ENCODE results near the gene TSPAN10. TPM values are rescaled to one million over a fixed set of nuclear protein-coding genes. Genes with fewer than 3 reads are reported as not detected.

Gene TSPAN10
- total RNA-seq, 4 donors from 2014 or later, result 0.32 to 0.92 TPM; not detected in 2

DNA sequence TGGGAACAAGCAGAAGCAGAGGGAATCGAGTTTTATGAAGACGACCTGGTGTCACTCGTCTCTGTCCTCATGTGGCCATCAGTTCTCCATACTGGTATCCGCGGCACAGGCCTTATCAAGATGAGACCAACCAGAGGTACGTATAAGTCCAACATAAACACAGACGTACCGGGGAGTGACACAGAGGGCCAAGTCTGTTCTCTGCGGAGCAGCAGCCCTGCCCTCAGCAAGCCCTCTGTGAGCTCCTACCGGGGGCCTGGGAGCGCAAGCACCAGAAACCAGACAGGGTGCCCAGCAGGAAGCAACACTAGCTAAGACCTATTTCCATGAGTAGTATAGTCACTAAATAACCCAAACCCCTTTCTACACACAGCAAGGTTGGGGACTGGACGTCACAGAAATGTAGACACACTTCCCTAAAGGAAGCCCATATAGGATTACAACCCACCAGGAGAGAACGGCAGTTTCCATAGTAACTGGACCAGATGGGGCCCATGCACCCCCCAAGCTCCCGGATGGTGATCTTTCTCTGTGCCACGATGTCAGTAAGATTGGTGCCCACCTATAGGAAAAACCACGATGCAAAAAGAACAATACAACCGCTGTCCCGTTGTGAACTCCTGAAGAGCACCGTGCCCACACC lies 45.7 kb downstream of the TSPAN10 start:
- WGBS, result 33% methylated on average over 13 of the region's 19 CpGs
- DNase-seq (ENCODE audit: extremely low spot score), result no peak
- Histone ChIP-seq H3K27me3 (no peaks in the 10 kb centered on the region), H3K4me3 (peak overlapping the region; percentile 69 to 100 (median 98)), H3K4me1 (peaks cover 26 to 47% (median 39%) of the 10 kb centered on the region in 4 donors), H3K36me3 (peaks cover 16 to 45% (median 32%) of the 10 kb centered on the region in 4 donors), H3K9me3 (no peaks in the 10 kb centered on the region), H3K27ac (replicated peaks in 1 of 4) (peak overlapping the region; percentile 79 to 91 (median 90))
- TF ChIP-seq EP300 (IDR thresholded peaks at IDR 0.05) (no peak), POLR2A (IDR thresholded peaks at IDR 0.05; ENCODE audit: low read depth) (no peak), POLR2AphosphoS5 (IDR thresholded peaks at IDR 0.05) (no peak)
- TF ChIP-seq, protein P1, sequence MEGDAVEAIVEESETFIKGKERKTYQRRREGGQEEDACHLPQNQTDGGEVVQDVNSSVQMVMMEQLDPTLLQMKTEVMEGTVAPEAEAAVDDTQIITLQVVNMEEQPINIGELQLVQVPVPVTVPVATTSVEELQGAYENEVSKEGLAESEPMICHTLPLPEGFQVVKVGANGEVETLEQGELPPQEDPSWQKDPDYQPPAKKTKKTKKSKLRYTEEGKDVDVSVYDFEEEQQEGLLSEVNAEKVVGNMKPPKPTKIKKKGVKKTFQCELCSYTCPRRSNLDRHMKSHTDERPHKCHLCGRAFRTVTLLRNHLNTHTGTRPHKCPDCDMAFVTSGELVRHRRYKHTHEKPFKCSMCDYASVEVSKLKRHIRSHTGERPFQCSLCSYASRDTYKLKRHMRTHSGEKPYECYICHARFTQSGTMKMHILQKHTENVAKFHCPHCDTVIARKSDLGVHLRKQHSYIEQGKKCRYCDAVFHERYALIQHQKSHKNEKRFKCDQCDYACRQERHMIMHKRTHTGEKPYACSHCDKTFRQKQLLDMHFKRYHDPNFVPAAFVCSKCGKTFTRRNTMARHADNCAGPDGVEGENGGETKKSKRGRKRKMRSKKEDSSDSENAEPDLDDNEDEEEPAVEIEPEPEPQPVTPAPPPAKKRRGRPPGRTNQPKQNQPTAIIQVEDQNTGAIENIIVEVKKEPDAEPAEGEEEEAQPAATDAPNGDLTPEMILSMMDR (IDR thresholded peaks at IDR 0.05), result no peak
- intact Hi-C loops (cut with DNase I), result no loop called here

DNA sequence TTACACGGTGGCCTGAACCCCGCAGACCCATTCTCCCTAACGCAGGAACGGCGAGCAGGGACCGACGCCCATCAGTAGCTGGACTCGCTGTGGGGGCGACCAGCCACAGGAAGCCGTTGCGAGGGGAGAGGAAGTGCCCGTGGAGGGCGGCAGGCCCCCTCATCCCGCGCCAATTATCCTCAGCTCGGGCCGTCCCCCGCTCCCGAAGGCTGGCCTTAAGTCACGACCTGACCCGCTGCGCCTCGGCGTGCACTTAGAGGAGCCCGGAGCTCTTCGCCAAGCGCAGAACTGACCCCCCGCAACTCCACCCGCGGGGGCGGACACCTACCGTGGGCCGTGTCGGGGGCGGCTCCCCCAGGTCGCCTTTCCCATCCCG lies 46.2 kb downstream of the TSPAN10 start:
- Histone ChIP-seq H3K9me3 (no peaks in the 10 kb centered on the region), H3K4me3 (peak overlapping the region; percentile 69 to 100 (median 98)), H3K27me3 (no peaks in the 10 kb centered on the region), H3K36me3 (peaks cover 21 to 50% (median 37%) of the 10 kb centered on the region in 4 donors), H3K27ac (replicated peaks in 1 of 4) (peak overlapping the region; percentile 79 to 91 (median 90)), H3K4me1 (peaks cover 26 to 47% (median 39%) of the 10 kb centered on the region in 4 donors)
- DNase-seq (ENCODE audit: extremely low spot score), result no peak
- WGBS, result no CpG with 5 or more reads among the region's 37 CpGs
- TF ChIP-seq POLR2AphosphoS5 (IDR thresholded peaks at IDR 0.05) (no peak), EP300 (IDR thresholded peaks at IDR 0.05) (no peak), POLR2A (IDR thresholded peaks at IDR 0.05; ENCODE audit: low read depth) (no peak)
- TF ChIP-seq, protein P1 (IDR thresholded peaks at IDR 0.05), result no peak
- intact Hi-C loops (cut with DNase I), result no loop called here

DNA sequence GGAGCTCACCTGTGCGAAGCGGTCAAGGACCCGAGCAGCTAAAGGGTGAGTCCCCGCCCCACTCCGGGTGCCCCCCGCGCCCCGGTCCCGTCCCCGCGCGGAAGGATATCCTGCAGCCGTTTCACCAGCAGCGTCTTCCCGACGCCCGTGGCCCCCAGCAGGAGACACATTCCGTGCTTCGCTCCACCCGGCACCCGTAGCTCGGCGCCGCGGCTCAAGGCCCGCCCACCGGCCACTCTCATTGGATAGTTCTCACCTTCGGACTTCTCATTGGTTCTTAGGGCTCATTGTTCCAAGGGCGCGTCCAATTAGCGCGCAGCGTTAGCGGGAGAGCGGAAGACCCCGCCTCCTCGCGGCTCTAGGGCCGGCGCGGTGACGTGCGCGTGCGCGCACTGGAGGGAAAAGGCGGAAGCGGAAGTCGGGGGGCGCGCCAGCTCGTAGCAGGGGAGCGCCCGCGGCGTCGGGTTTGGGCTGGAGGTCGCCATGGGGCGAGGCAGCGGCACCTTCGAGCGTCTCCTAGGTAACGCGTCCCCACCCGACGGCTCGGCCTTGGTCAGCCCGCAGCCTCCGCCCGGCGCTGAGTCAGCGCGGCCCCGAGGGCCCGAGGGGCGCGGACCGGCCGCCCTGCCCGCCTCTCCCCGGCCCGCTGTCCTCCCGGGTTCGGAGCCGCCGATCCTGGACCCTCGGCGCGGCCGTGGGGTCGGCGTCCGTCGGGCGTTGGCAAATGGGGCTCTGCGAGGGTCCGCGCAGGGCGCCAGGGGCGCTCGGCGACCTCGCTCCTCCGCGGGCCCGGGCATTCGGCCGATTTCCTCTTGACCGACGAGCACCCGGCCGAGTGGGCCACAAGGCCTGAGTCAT lies 46.8 kb downstream of the TSPAN10 start, which contains the start of the genes ARL16 and HGS:
ARL16 (minus strand) TSS at position 214 of the 858 bp plus-strand sequence; CDS start at position 170, 44 bp downstream.
HGS (plus strand) TSS at position 428 of the 858 bp plus-strand sequence; CDS start at position 484, 56 bp downstream.
- H3K9me3 ChIP-seq, result no peaks in the 10 kb centered on the region
- intact Hi-C loops (cut with DNase I), result no loop called here
- peak; percentile 89 for TF ChIP-seq POLR2AphosphoS5 (IDR thresholded peaks at IDR 0.05)
- TF ChIP-seq, protein P1 (IDR thresholded peaks at IDR 0.05), result no peak
- TF ChIP-seq EP300 (IDR thresholded peaks at IDR 0.05), result no peak
- peak; percentile 50 for TF ChIP-seq POLR2A (IDR thresholded peaks at IDR 0.05; ENCODE audit: low read depth)
- H3K4me1 ChIP-seq, result peaks cover 26 to 47% (median 39%) of the 10 kb centered on the region in 4 donors
- peak within 1 kb of the TSS; percentile 69 to 100 (median 98) for H3K4me3 ChIP-seq
- H3K27ac ChIP-seq (replicated peaks in 1 of 4), result peak within 1 kb of the TSS; percentile 79 to 91 (median 90)
- peaks cover 27 to 56% (median 43%) of the 10 kb centered on the region in 4 donors for H3K36me3 ChIP-seq
- DNase-seq (ENCODE audit: extremely low spot score), result peak; percentile 99
- H3K27me3 ChIP-seq, result no peaks in the 10 kb centered on the region
- 1% methylated on average over 38 of the region's 112 CpGs for WGBS

DNA sequence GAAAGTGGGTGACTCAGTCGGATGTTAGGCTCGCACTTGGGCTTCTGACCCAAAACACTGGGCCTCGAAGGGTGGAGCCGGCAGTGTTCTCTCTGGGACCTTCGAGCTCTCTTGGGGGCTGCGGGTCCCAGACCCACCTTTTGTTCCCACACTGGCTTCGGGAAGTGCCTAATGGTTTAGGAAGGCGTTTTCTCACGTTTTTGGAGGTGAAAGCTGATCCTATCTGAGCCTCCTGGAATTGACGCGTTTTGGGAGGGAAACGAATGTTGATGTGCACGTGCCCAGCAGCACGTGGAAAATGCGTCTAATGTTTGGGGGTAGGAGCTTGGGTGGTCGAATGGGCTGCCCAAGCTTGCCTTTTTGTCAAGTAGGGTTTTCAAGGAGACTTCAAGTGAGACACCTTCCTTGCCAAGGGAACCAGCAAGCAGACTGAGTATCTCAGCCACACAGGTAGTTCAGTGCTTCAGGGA lies 47.5 kb downstream of the TSPAN10 start:
- peak overlapping the region; percentile 79 to 91 (median 88) for H3K27ac ChIP-seq (replicated peaks in 1 of 4)
- no peaks in the 10 kb centered on the region for H3K9me3 ChIP-seq
- H3K36me3 ChIP-seq, result peaks cover 32 to 62% (median 49%) of the 10 kb centered on the region in 4 donors
- DNase-seq (ENCODE audit: extremely low spot score), result no peak
- TF ChIP-seq POLR2AphosphoS5 (IDR thresholded peaks at IDR 0.05), result no peak
- TF ChIP-seq EP300 (IDR thresholded peaks at IDR 0.05), result no peak
- TF ChIP-seq, protein P1 (IDR thresholded peaks at IDR 0.05), result no peak
- TF ChIP-seq POLR2A (IDR thresholded peaks at IDR 0.05; ENCODE audit: low read depth), result no peak
- H3K27me3 ChIP-seq, result no peaks in the 10 kb centered on the region
- H3K4me1 ChIP-seq, result peaks cover 26 to 47% (median 39%) of the 10 kb centered on the region in 4 donors
- 7% methylated on average over 7 of the region's 16 CpGs for WGBS
- H3K4me3 ChIP-seq, result peak overlapping the region; percentile 69 to 100 (median 98)
- intact Hi-C loops (cut with DNase I), result no loop called here
